ENCODE results near the gene SYT17.
A peak's percentile ranks its signal among the peaks of the same experiment; 100 is the strongest.

Gene SYT17

GRCh38 chr16:19165101-19165500 is 2.9 kb upstream of the SYT17 start:
- FAIRE-seq (no peak), DNase-seq (ENCODE audit: insufficient read length) (no peak)
- TF ChIP-seq POLR2AphosphoS5 (IDR thresholded peaks at IDR 0.05; ENCODE audit: low read depth, low read length), result no peak
- no peak for TF ChIP-seq TAF1 (IDR thresholded peaks at IDR 0.05; ENCODE audit: borderline replicate concordance, low read depth, low read length)
- no peak for TF ChIP-seq POLR2A (IDR thresholded peaks at IDR 0.05; ENCODE audit: low read depth, low read length)

- TF ChIP-seq POLR2A (IDR thresholded peaks at IDR 0.05; ENCODE audit: low read depth, low read length), result no peak
- DNase-seq (ENCODE audit: insufficient read length) (no peak), FAIRE-seq (no peak)
Observed at GRCh38 chr16:19166500-19166899, 1.5 kb upstream of the SYT17 start.

GRCh38 chr16:19168371-19169081 is 486 bp downstream of the SYT17 start:
- no peak for FAIRE-seq
- peak; percentile 43 for DNase-seq (ENCODE audit: insufficient read length)
- TF ChIP-seq TAF1 (IDR thresholded peaks at IDR 0.05; ENCODE audit: borderline replicate concordance, low read depth, low read length) (no peak), POLR2AphosphoS5 (IDR thresholded peaks at IDR 0.05; ENCODE audit: low read depth, low read length) (no peak)

GRCh38 chr16:19169082-19169639 is 1.1 kb downstream of the SYT17 start:
- FAIRE-seq (no peak), DNase-seq (ENCODE audit: insufficient read length) (no peak)
- TF ChIP-seq POLR2A (IDR thresholded peaks at IDR 0.05; ENCODE audit: low read depth, low read length) (no peak), TAF1 (IDR thresholded peaks at IDR 0.05; ENCODE audit: borderline replicate concordance, low read depth, low read length) (no peak), POLR2AphosphoS5 (IDR thresholded peaks at IDR 0.05; ENCODE audit: low read depth, low read length) (no peak)

- DNase-seq (ENCODE audit: insufficient read length) (no peak), FAIRE-seq (no peak)
- TF ChIP-seq POLR2AphosphoS5 (IDR thresholded peaks at IDR 0.05; ENCODE audit: low read depth, low read length) (no peak), POLR2A (IDR thresholded peaks at IDR 0.05; ENCODE audit: low read depth, low read length) (no peak), TAF1 (IDR thresholded peaks at IDR 0.05; ENCODE audit: borderline replicate concordance, low read depth, low read length) (no peak)
Observed at GRCh38 chr16:19170043-19170655, 2.1 kb downstream of the SYT17 start.

- TF ChIP-seq POLR2A (IDR thresholded peaks at IDR 0.05; ENCODE audit: low read depth, low read length) (no peak), POLR2AphosphoS5 (IDR thresholded peaks at IDR 0.05; ENCODE audit: low read depth, low read length) (no peak), TAF1 (IDR thresholded peaks at IDR 0.05; ENCODE audit: borderline replicate concordance, low read depth, low read length) (no peak)
- no peak for FAIRE-seq
- DNase-seq (ENCODE audit: insufficient read length), result no peak
Observed at GRCh38 chr16:19172098-19172780, 4.2 kb downstream of the SYT17 start.

GRCh38 chr16:19173059-19173458 is 5.0 kb downstream of the SYT17 start:
- no peak for DNase-seq (ENCODE audit: insufficient read length)
- no peak for FAIRE-seq
- TF ChIP-seq POLR2AphosphoS5 (IDR thresholded peaks at IDR 0.05; ENCODE audit: low read depth, low read length) (no peak), POLR2A (IDR thresholded peaks at IDR 0.05; ENCODE audit: low read depth, low read length) (no peak), TAF1 (IDR thresholded peaks at IDR 0.05; ENCODE audit: borderline replicate concordance, low read depth, low read length) (no peak)

- DNase-seq (ENCODE audit: insufficient read length) (no peak), FAIRE-seq (no peak)
- TF ChIP-seq POLR2AphosphoS5 (IDR thresholded peaks at IDR 0.05; ENCODE audit: low read depth, low read length), result no peak
- no peak for TF ChIP-seq TAF1 (IDR thresholded peaks at IDR 0.05; ENCODE audit: borderline replicate concordance, low read depth, low read length)
- no peak for TF ChIP-seq POLR2A (IDR thresholded peaks at IDR 0.05; ENCODE audit: low read depth, low read length)
Observed at GRCh38 chr16:19173649-19174383, 5.8 kb downstream of the SYT17 start.

- FAIRE-seq (no peak), DNase-seq (ENCODE audit: insufficient read length) (no peak)
- no peak for TF ChIP-seq TAF1 (IDR thresholded peaks at IDR 0.05; ENCODE audit: borderline replicate concordance, low read depth, low read length)
- no peak for TF ChIP-seq POLR2A (IDR thresholded peaks at IDR 0.05; ENCODE audit: low read depth, low read length)
- TF ChIP-seq POLR2AphosphoS5 (IDR thresholded peaks at IDR 0.05; ENCODE audit: low read depth, low read length), result no peak
Observed at GRCh38 chr16:19174478-19174877, 6.4 kb downstream of the SYT17 start.

GRCh38 chr16:19175492-19176262 is 7.6 kb downstream of the SYT17 start:
- FAIRE-seq, result no peak
- TF ChIP-seq POLR2A (IDR thresholded peaks at IDR 0.05; ENCODE audit: low read depth, low read length), result no peak
- no peak for DNase-seq (ENCODE audit: insufficient read length)
